Measurements from ENCODE around the gene DHCR7.

Gene DHCR7

DNA sequence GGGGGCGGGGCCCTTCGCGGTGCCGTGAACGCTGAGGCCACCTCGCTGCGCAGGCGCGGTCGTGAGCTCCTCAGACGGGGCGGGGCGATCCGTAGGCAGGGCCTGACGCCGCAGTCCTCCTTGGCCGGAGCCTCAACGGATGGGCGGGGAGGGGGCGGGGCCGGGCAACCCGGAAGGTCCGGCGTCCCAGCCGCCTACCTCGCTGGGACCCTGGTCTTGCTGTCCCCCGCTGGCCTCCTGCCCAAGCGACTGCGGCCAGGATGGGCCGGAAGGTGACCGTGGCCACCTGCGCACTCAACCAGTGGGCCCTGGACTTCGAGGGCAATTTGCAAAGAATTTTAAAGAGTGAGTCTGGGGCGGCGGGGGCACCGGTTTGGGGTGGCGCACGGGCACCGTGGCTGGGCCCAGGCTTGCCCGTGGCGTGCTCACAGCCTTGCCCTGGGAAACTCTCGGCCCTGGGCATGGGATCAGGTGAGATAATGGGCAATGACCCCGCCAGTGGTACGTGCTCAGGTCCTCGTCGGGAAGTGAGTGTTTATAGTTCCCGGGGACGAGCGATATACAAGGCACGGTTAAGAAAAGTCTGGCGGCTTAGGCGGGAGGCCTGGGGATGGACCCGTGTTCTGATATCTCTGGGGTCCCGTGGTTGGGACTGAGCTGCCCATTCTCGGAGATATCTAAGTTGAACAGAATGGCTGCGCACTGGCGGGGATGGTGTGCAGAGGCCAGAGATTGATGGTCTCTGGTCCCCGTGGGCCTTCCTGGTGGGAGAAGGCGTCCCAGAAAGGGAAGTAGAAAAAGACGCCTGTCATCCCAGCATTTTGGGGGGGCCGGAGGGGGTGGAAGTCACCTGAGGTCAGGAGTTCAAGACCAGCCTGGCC, 5.1 kb upstream of the DHCR7 start, which contains the start of gene NADSYN1:
Gene NADSYN1, plus strand, starts transcription at position 167 of the 881 bp plus-strand sequence. Its CDS starts 94 bp downstream, at position 261.
- H3K23ac ChIP-seq (ENCODE audit: low read length) = no peak within 1 kb of the TSS
- no CpG with 5 or more reads among the region's 61 CpGs for WGBS (ENCODE audit: extremely low coverage, insufficient coverage, low lambda C conversion rate)
- no peaks in the 10 kb centered on the region for H3K4me1 ChIP-seq (ENCODE audit: control insufficient read depth, low read depth, low read length)

DNA sequence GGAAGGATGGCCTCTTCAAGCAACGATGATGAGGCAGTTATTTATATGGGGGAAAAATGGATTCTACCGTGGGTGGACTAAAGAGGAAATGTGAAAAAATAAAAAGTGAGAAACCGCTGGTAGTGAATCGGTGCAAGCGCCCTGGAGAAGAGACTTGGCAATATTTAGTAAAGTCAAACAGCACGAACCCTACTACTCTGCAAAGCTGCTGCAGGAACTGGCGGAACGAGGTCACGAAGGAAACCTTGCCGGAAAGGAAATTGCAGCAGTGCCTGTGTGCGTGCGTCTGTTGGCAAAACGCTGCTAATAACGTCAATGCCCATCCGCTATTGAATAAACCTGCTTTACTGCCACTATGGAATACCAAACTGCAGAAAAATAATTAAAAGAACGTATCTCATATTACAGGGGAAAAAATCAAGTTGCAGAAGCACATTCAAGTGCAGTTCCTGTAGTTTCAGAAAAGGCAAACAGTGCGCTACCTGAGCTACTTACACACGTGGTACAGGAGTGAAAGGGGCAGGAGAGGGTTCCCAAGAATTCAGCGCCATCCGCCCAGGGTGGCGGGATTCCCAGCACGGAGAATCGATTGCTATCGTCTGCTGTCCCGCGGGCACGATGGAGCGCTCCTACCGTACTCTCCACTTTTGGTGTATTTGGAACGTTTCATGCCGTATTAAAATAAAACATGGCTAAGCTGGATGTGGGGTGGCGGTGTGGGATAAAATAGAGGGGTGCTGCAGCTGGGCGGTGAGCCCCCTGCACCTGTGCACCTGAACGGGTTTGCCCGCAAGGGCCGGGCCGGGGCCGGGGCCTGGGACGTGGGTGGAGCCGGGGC, 4.2 kb upstream of the DHCR7 start:
- no peak overlapping the region for H3K27ac ChIP-seq (ENCODE audit: low read depth, low read length)
- no peak overlapping the region for H2BK120ac ChIP-seq (ENCODE audit: low read depth, low read length)
- peak overlapping the region; percentile 71 for H3K4me2 ChIP-seq (ENCODE audit: low read length)
- peak; percentile 9 for DNase-seq
- no peak overlapping the region for H3K56ac ChIP-seq (ENCODE audit: low read length)
- no peak overlapping the region for H3K4ac ChIP-seq (ENCODE audit: low read depth, low read length)
- H3K4me1 ChIP-seq (ENCODE audit: control insufficient read depth, low read depth, low read length) = no peaks in the 10 kb centered on the region
- no peak overlapping the region for H2BK5ac ChIP-seq (ENCODE audit: low read length)
- no peaks in the 10 kb centered on the region for H3K27me3 ChIP-seq (ENCODE audit: insufficient read depth, low read length, poor library complexity)
- H3K36me3 ChIP-seq (ENCODE audit: control insufficient read depth, insufficient read depth, low read length) = no peaks in the 10 kb centered on the region
- no peak overlapping the region for H2AK5ac ChIP-seq (ENCODE audit: low read length)
- H3K79me2 ChIP-seq (ENCODE audit: control insufficient read depth, insufficient read depth, low read length) = peaks cover 10% of the 10 kb centered on the region
- no peak overlapping the region for H3K18ac ChIP-seq (ENCODE audit: low read length)
- WGBS (ENCODE audit: extremely low coverage, insufficient coverage, low lambda C conversion rate) = no CpG with 5 or more reads among the region's 40 CpGs
- H2BK15ac ChIP-seq (replicated peaks; ENCODE audit: low read depth) = no peak overlapping the region
- peak overlapping the region; percentile 26 for H3K9ac ChIP-seq (ENCODE audit: low read length)
- no peak overlapping the region for H3K23ac ChIP-seq (ENCODE audit: low read length)
- no peak overlapping the region for H4K5ac ChIP-seq (ENCODE audit: low read length)
- peaks cover 8% of the 10 kb centered on the region for H3K79me1 ChIP-seq (ENCODE audit: low read length)
- H3K4me3 ChIP-seq (ENCODE audit: low read length) = no peak overlapping the region
- H4K8ac ChIP-seq (ENCODE audit: low read depth, low read length) = no peak overlapping the region

More for the DNA sequence above, 5.1 kb upstream of the DHCR7 start, which contains the start of gene NADSYN1:
- no peak within 1 kb of the TSS for H4K8ac ChIP-seq (ENCODE audit: low read depth, low read length)
- DNase-seq = peak; percentile 96
- no peaks in the 10 kb centered on the region for H3K27me3 ChIP-seq (ENCODE audit: insufficient read depth, low read length, poor library complexity)
- H3K18ac ChIP-seq (ENCODE audit: low read length) = peak within 1 kb of the TSS; percentile 35
- no peak within 1 kb of the TSS for H2BK120ac ChIP-seq (ENCODE audit: low read depth, low read length)
- peaks cover 6% of the 10 kb centered on the region for H3K79me2 ChIP-seq (ENCODE audit: control insufficient read depth, insufficient read depth, low read length)
- H3K4me3 ChIP-seq (ENCODE audit: low read length) = peak within 1 kb of the TSS; percentile 63
- H3K56ac ChIP-seq (ENCODE audit: low read length) = peak within 1 kb of the TSS; percentile 88
- H2BK15ac ChIP-seq (replicated peaks; ENCODE audit: low read depth) = no peak within 1 kb of the TSS
- H2AK5ac ChIP-seq (ENCODE audit: low read length) = no peak within 1 kb of the TSS
- H3K4me2 ChIP-seq (ENCODE audit: low read length) = peak within 1 kb of the TSS; percentile 73
- H3K4ac ChIP-seq (ENCODE audit: low read depth, low read length) = no peak within 1 kb of the TSS
- H3K36me3 ChIP-seq (ENCODE audit: control insufficient read depth, insufficient read depth, low read length) = no peaks in the 10 kb centered on the region
- H3K79me1 ChIP-seq (ENCODE audit: low read length) = peaks cover 4% of the 10 kb centered on the region
- no peak within 1 kb of the TSS for H4K5ac ChIP-seq (ENCODE audit: low read length)
- H3K27ac ChIP-seq (ENCODE audit: low read depth, low read length) = no peak within 1 kb of the TSS
- no peak within 1 kb of the TSS for H2BK5ac ChIP-seq (ENCODE audit: low read length)
- peak within 1 kb of the TSS; percentile 73 for H3K9ac ChIP-seq (ENCODE audit: low read length)

DNA sequence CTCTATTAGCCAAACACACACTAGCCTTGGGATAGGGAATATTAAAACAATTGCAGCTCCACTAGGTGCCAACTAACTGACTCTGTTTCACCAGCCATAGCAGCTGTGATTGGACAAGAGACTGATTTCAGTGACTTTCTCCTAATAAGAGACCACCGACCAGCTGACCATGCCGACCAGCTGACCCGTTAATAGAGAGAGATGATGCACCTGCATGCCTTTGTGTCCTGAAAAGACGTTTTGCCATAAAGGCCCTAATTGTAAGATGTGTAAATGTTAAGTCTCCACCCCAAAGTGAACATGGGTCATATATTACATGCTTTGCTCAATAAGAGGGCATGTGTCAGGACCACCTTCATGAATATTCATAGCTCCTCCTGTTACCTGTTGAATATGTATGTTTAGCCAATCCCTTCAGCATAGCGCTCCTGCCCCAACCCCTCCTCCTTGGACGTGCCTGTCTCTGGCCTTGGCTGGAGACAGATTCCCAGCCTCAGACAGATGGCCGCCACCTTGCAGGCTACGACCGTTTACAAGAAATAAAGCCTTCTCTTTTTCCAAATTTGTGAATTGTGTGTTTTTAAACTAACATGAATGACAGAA, 3.5 kb upstream of the DHCR7 start:
- H3K56ac ChIP-seq (ENCODE audit: low read length) = no peak overlapping the region
- no peak overlapping the region for H4K8ac ChIP-seq (ENCODE audit: low read depth, low read length)
- H3K79me2 ChIP-seq (ENCODE audit: control insufficient read depth, insufficient read depth, low read length) = peaks cover 18% of the 10 kb centered on the region
- DNase-seq = peak; percentile 78
- no peak overlapping the region for H3K23ac ChIP-seq (ENCODE audit: low read length)
- H3K4me1 ChIP-seq (ENCODE audit: control insufficient read depth, low read depth, low read length) = peaks cover 3% of the 10 kb centered on the region
- no peak overlapping the region for H2BK15ac ChIP-seq (replicated peaks; ENCODE audit: low read depth)
- no peak overlapping the region for H3K4me3 ChIP-seq (ENCODE audit: low read length)
- H3K27me3 ChIP-seq (ENCODE audit: insufficient read depth, low read length, poor library complexity) = no peaks in the 10 kb centered on the region
- peaks cover 2% of the 10 kb centered on the region for H3K36me3 ChIP-seq (ENCODE audit: control insufficient read depth, insufficient read depth, low read length)
- no peak overlapping the region for H3K18ac ChIP-seq (ENCODE audit: low read length)
- no peak overlapping the region for H3K27ac ChIP-seq (ENCODE audit: low read depth, low read length)
- H2BK120ac ChIP-seq (ENCODE audit: low read depth, low read length) = no peak overlapping the region
- H3K4me2 ChIP-seq (ENCODE audit: low read length) = no peak overlapping the region
- no peak overlapping the region for H4K5ac ChIP-seq (ENCODE audit: low read length)
- H3K79me1 ChIP-seq (ENCODE audit: low read length) = peaks cover 14% of the 10 kb centered on the region
- H3K4ac ChIP-seq (ENCODE audit: low read depth, low read length) = no peak overlapping the region
- no CpG with 5 or more reads among the region's 9 CpGs for WGBS (ENCODE audit: extremely low coverage, insufficient coverage, low lambda C conversion rate)
- H2AK5ac ChIP-seq (ENCODE audit: low read length) = no peak overlapping the region
- no peak overlapping the region for H2BK5ac ChIP-seq (ENCODE audit: low read length)
- H3K9ac ChIP-seq (ENCODE audit: low read length) = no peak overlapping the region

GRCh38 chr11:71450939-71451338, 2.7 kb upstream of the DHCR7 start:
- Histone ChIP-seq H3K18ac (ENCODE audit: low read length) (no peak overlapping the region), H3K27me3 (ENCODE audit: insufficient read depth, low read length, poor library complexity) (no peaks in the 10 kb centered on the region), H4K8ac (ENCODE audit: low read depth, low read length) (no peak overlapping the region), H3K36me3 (ENCODE audit: control insufficient read depth, insufficient read depth, low read length) (peaks cover 2% of the 10 kb centered on the region), H3K56ac (ENCODE audit: low read length) (no peak overlapping the region), H2AK5ac (ENCODE audit: low read length) (no peak overlapping the region), H3K4me1 (ENCODE audit: control insufficient read depth, low read depth, low read length) (peaks cover 5% of the 10 kb centered on the region), H3K79me1 (ENCODE audit: low read length) (peaks cover 16% of the 10 kb centered on the region), H3K79me2 (ENCODE audit: control insufficient read depth, insufficient read depth, low read length) (peaks cover 20% of the 10 kb centered on the region), H3K23ac (ENCODE audit: low read length) (no peak overlapping the region), H4K5ac (ENCODE audit: low read length) (no peak overlapping the region), H2BK15ac (replicated peaks; ENCODE audit: low read depth) (no peak overlapping the region), H3K4me3 (ENCODE audit: low read length) (no peak overlapping the region), H2BK120ac (ENCODE audit: low read depth, low read length) (no peak overlapping the region), H2BK5ac (ENCODE audit: low read length) (no peak overlapping the region), H3K27ac (ENCODE audit: low read depth, low read length) (no peak overlapping the region), H3K9ac (ENCODE audit: low read length) (no peak overlapping the region), H3K4me2 (ENCODE audit: low read length) (no peak overlapping the region), H3K4ac (ENCODE audit: low read depth, low read length) (no peak overlapping the region)
- WGBS (ENCODE audit: extremely low coverage, insufficient coverage, low lambda C conversion rate) = no CpG with 5 or more reads among the region's 3 CpGs
- no peak for DNase-seq

DNA sequence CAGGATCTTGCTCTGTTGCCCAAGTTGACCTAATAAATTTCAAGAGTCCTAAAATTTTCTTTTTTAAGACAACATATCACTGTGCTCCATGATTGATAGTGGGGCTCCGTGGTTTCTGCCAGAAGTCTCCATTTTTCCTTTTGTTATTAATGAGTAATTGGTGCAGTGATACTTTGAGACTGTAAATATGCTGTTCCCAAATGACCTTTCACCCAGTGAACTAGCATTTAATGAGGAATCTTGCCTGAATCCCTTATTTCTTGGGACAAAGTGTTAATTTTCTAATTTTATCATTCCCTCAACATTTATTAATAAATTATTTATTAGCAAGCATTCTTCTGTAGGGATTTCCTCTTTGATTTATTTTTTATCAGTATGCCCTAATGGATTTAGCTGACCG, 2.3 kb upstream of the DHCR7 start:
- no CpG with 5 or more reads among the region's 2 CpGs for WGBS (ENCODE audit: extremely low coverage, insufficient coverage, low lambda C conversion rate)
- peaks cover 5% of the 10 kb centered on the region for H3K4me1 ChIP-seq (ENCODE audit: control insufficient read depth, low read depth, low read length)
- H3K4me2 ChIP-seq (ENCODE audit: low read length) = no peak overlapping the region
- no peak overlapping the region for H4K8ac ChIP-seq (ENCODE audit: low read depth, low read length)
- no peak overlapping the region for H4K5ac ChIP-seq (ENCODE audit: low read length)
- no peak overlapping the region for H3K9ac ChIP-seq (ENCODE audit: low read length)
- H3K79me2 ChIP-seq (ENCODE audit: control insufficient read depth, insufficient read depth, low read length) = peaks cover 22% of the 10 kb centered on the region
- no peak overlapping the region for H3K4me3 ChIP-seq (ENCODE audit: low read length)
- peaks cover 2% of the 10 kb centered on the region for H3K36me3 ChIP-seq (ENCODE audit: control insufficient read depth, insufficient read depth, low read length)
- no peak for DNase-seq
- no peaks in the 10 kb centered on the region for H3K27me3 ChIP-seq (ENCODE audit: insufficient read depth, low read length, poor library complexity)
- no peak overlapping the region for H2AK5ac ChIP-seq (ENCODE audit: low read length)
- H2BK5ac ChIP-seq (ENCODE audit: low read length) = no peak overlapping the region
- H2BK120ac ChIP-seq (ENCODE audit: low read depth, low read length) = no peak overlapping the region
- H3K23ac ChIP-seq (ENCODE audit: low read length) = no peak overlapping the region
- no peak overlapping the region for H3K27ac ChIP-seq (ENCODE audit: low read depth, low read length)
- H3K56ac ChIP-seq (ENCODE audit: low read length) = no peak overlapping the region
- no peak overlapping the region for H3K18ac ChIP-seq (ENCODE audit: low read length)
- peaks cover 18% of the 10 kb centered on the region for H3K79me1 ChIP-seq (ENCODE audit: low read length)
- H3K4ac ChIP-seq (ENCODE audit: low read depth, low read length) = no peak overlapping the region
- H2BK15ac ChIP-seq (replicated peaks; ENCODE audit: low read depth) = no peak overlapping the region
